B cell (primary cell): ENCODE measurements around the gene ZNF555. TPM values are rescaled to one million over a fixed set of nuclear protein-coding genes. Genes with fewer than 3 reads are reported as not detected.

Experiments used
- ATAC-seq: fragments of 200-7000 bp; cut with Tn5 transposase; one replicate; pipeline ENCODE4 v1.10.0; 2021; ENCODE audit warnings: low read depth, mild to moderate bottlenecking, moderate number of reproducible peaks, moderate library complexity
- CTCF ChIA-PET: fragments of 350-600 bp; sonication (Branson Sonifier 250); formaldehyde crosslinking; loops from one replicate; lab custom pipeline; 2021; ENCODE audit warnings: antibody characterized with exemption, inconsistent platforms; lab: Charles Lee
- POLR2A ChIA-PET: fragments of 350-600 bp; sonication (Branson Sonifier 250); formaldehyde crosslinking; loops from one replicate; lab custom pipeline; 2021; ENCODE audit warnings: antibody characterized with exemption; lab: Charles Lee
- DNase-seq: peaks from one replicate; pipeline ENCODE4 v3.0.0; 2013
- H2AFZ ChIP-seq: 2 replicates; pipeline ENCODE4 v1.6.1; 2012; ENCODE audit warnings: mild to moderate bottlenecking, low read depth, low read length; ENCODE audit not compliant: insufficient read depth, poor library complexity, severe bottlenecking
- H3K27ac ChIP-seq, 2 donors: 1 replicate in 1 of 2; 2 replicates in 1 of 2; pipeline ENCODE4 v1.5.1; 2012 to 2013; ENCODE audit warnings: low read length in 2 of 2, mild to moderate bottlenecking in 2 of 2, moderate library complexity in 1 of 2
- H3K27me3 ChIP-seq, 4 experiments: fragments of 200-600 bp in 1 of 4; sonication (generic) in 1 of 4; replicated peaks in 1 of 4; 1 replicate in 2 of 4; 2 replicates in 2 of 4; pipeline versions ENCODE4 v1.6.1 to v1.7.0; 2013 to 2016; ENCODE audit warnings: low read length in 3 of 4, mild to moderate bottlenecking in 2 of 4, mixed read lengths in 1 of 4, moderate library complexity in 1 of 4; ENCODE audit not compliant: insufficient read depth in 4 of 4, control insufficient read depth in 3 of 4; ENCODE audit errors: control extremely low read depth in 1 of 4
- H3K36me3 ChIP-seq, 2 experiments: replicated peaks in 1 of 2; 1 replicate in 1 of 2; 2 replicates in 1 of 2; pipeline versions ENCODE4 v1.6.1 to v1.7.1; 2013; ENCODE audit warnings: low read length in 1 of 2; ENCODE audit not compliant: insufficient read depth in 2 of 2, control insufficient read depth in 1 of 2; ENCODE audit errors: control extremely low read depth in 1 of 2, extremely low read depth in 1 of 2
- H3K4me1 ChIP-seq, 2 donors: fragments of 200-600 bp in 1 of 2; sonication (generic) in 1 of 2; 1 replicate in 1 of 2; 2 replicates in 1 of 2; pipeline versions ENCODE4 v1.5.1 to v1.6.1; 2013 to 2017; ENCODE audit warnings: low read length in 2 of 2; ENCODE audit not compliant: control insufficient read depth in 2 of 2, insufficient read depth in 2 of 2
- H3K4me2 ChIP-seq: replicated peaks from 2 replicates; pipeline ENCODE3; 2012; ENCODE audit warnings: mild to moderate bottlenecking, low read depth, low read length; ENCODE audit not compliant: poor library complexity, severe bottlenecking
- H3K4me3 ChIP-seq, 5 experiments: fragments of 200-600 bp in 1 of 5; sonication (generic) in 1 of 5; 1 replicate in 3 of 5; 2 replicates in 2 of 5; pipeline versions ENCODE4 v1.5.1 to v1.7.0; 2011 to 2016; ENCODE audit warnings: low read length in 4 of 5, mild to moderate bottlenecking in 4 of 5, low read depth in 2 of 5, control low read depth in 1 of 5, moderate library complexity in 1 of 5; ENCODE audit not compliant: insufficient read depth in 1 of 5; ENCODE audit errors: control extremely low read depth in 1 of 5, extremely low read depth in 1 of 5
- H3K79me2 ChIP-seq: fragments of 200-600 bp; sonication (generic); one replicate; pipeline ENCODE4 v1.6.0; 2016; ENCODE audit warnings: low read length; ENCODE audit not compliant: control insufficient read depth, insufficient read depth
- H3K9ac ChIP-seq: fragments of 200-600 bp; sonication (generic); 2 replicates; pipeline ENCODE4 v1.6.1; 2017; ENCODE audit warnings: mild to moderate bottlenecking, low read length, moderate library complexity
- H3K9me3 ChIP-seq, 3 donors: one replicate each; pipeline versions ENCODE4 v1.6.1 to v1.7.1; 2013; ENCODE audit warnings: low read length in 2 of 3; ENCODE audit not compliant: control insufficient read depth in 2 of 3, insufficient read depth in 1 of 3; ENCODE audit errors: control extremely low read depth in 1 of 3
- H4K20me1 ChIP-seq: 2 replicates; pipeline ENCODE4 v1.6.0; 2012; ENCODE audit warnings: mild to moderate bottlenecking, low read length; ENCODE audit not compliant: insufficient read depth, control insufficient read depth, poor library complexity, severe bottlenecking
- H3K27ac Mint-ChIP-seq: one replicate; pipeline ENCODE4 v1.8.0; 2021; ENCODE audit warnings: mixed read lengths
- H3K27me3 Mint-ChIP-seq: one replicate; pipeline ENCODE4 v1.8.0; 2021; ENCODE audit warnings: mixed read lengths
- H3K4me1 Mint-ChIP-seq: one replicate; pipeline ENCODE4 v1.8.0; 2021; ENCODE audit warnings: mixed read lengths
- H3K4me3 Mint-ChIP-seq: one replicate; pipeline ENCODE4 v1.8.0; 2021; ENCODE audit warnings: mixed read lengths
- H3K9me3 Mint-ChIP-seq: one replicate; pipeline ENCODE4 v1.8.0; 2022; ENCODE audit warnings: mixed read lengths; ENCODE audit not compliant: insufficient read depth
- EZH2 ChIP-seq: IDR thresholded peaks from 2 replicates; pipeline ENCODE4 v1.6.1; 2012; ENCODE audit warnings: borderline replicate concordance, low read depth, mild to moderate bottlenecking, moderate library complexity, low read length; ENCODE audit not compliant: insufficient read depth, poor library complexity, severe bottlenecking
- WGBS: methylation state at CpG from one replicate; pipeline ENCODE4 v1.1.5; 2013; ENCODE audit warnings: missing lambda C conversion rate; ENCODE audit not compliant: insufficient coverage; 5-methylcytosine and 5-hydroxymethylcytosine counted together
- intact Hi-C: fragments of 100-400 bp; cut with micrococcal nuclease; formaldehyde crosslinking; loops from one replicate; pipeline ENCODE4 v1.10.0; 2022
- polyA plus RNA-seq: library from polyadenylated mRNA; depleted of rRNA; stranded (reverse); fragments of >200 nt; gene quantifications from 2 replicates; pipeline ENCODE4 v1.2.3, GENCODE V29; 2012
- total RNA-seq, 2 donors: library from RNA; stranded (reverse); fragments of 120-200 nt in 1 of 2; gene quantifications; 1 replicate in 1 of 2; 2 replicates in 1 of 2; pipeline versions ENCODE4 v1.2.3 to v1.2.4, GENCODE V29; 2013 to 2022
- TF ChIP-seq, protein P1 (sequence below): fragments of 200-600 bp; IDR thresholded peaks from one replicate; pipeline ENCODE4 v1.8.0; 2022; ENCODE audit warnings: antibody characterized with exemption, mild to moderate bottlenecking

The ZNF555 gene
- total and polyA plus RNA-seq, 2 donors (not counting 1 experiment from before 2014, with no cell fraction given) = 1.8 to 7.4 TPM

DNA sequence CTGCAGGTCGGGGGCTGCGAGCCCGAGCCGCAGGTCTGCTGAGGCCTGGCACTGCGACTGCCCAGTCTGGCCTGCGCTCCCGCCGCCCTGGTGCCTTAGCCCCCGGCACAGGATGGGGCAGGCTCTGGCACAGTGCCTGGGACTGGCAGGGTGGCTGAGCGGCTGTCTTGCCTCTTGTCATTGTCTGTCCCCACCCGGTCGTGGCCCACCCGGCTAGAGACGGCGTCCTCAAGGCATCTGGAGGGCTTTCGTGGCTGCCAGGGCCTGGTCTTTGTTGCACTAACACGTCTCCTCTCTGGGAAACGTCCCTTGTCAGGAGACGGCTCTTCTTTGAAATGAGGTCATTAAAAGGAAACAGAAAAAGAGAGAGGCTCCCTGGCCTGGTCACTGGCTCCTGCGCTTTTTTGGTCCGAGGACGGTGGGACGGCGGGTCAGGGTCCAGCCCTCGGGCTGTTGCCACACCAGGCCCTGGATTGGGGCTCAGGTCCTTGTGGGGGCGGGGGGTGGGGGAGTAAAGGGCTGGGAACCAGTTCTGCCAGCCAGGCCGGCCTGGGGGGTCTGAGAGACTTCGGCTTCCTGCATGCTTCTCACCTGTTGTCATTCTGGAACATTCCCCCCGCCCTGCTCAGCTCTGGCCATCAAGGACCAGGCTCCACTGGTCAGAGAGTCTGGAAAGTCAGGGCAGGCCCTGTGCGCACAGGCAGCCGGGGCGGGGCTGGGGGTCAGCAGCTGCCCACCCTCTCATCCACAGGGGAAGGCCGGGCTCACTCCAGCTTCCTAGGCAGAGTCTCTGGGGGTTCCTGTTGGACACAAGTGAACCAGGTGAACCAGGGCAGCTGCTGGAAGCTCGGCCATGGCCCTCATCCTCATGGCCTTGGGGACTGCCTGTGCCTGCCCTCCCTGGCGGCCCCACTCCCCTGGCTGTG lies 27.8 kb upstream of the ZNF555 start:
- H3K27me3 Mint-ChIP-seq = no peaks in the 10 kb centered on the region
- no peak overlapping the region for H3K4me3 Mint-ChIP-seq
- TF ChIP-seq, protein P1, sequence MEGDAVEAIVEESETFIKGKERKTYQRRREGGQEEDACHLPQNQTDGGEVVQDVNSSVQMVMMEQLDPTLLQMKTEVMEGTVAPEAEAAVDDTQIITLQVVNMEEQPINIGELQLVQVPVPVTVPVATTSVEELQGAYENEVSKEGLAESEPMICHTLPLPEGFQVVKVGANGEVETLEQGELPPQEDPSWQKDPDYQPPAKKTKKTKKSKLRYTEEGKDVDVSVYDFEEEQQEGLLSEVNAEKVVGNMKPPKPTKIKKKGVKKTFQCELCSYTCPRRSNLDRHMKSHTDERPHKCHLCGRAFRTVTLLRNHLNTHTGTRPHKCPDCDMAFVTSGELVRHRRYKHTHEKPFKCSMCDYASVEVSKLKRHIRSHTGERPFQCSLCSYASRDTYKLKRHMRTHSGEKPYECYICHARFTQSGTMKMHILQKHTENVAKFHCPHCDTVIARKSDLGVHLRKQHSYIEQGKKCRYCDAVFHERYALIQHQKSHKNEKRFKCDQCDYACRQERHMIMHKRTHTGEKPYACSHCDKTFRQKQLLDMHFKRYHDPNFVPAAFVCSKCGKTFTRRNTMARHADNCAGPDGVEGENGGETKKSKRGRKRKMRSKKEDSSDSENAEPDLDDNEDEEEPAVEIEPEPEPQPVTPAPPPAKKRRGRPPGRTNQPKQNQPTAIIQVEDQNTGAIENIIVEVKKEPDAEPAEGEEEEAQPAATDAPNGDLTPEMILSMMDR = no peak
- TF ChIP-seq EZH2 = no peak
- H3K79me2 ChIP-seq = no peaks in the 10 kb centered on the region
- H3K4me3 ChIP-seq = no peak overlapping the region
- no peak for DNase-seq
- H3K4me2 ChIP-seq = no peak overlapping the region
- no peak overlapping the region for H3K27ac ChIP-seq
- no peak for ATAC-seq
- H3K9me3 ChIP-seq = no peaks in the 10 kb centered on the region
- WGBS = 96% methylated on average over 30 of the region's 35 CpGs
- H3K4me1 ChIP-seq = peaks cover 0 to 2% of the 10 kb centered on the region in 2 donors
- intact Hi-C loops = no loop called here
- CTCF ChIA-PET = no interaction called here
- POLR2A ChIA-PET = no interaction called here
- H3K9ac ChIP-seq = no peak overlapping the region
- H3K9me3 Mint-ChIP-seq = no peaks in the 10 kb centered on the region
- peaks cover 1% of the 10 kb centered on the region for H3K4me1 Mint-ChIP-seq
- H4K20me1 ChIP-seq = no peaks in the 10 kb centered on the region
- no peak overlapping the region for H2AFZ ChIP-seq
- no peaks in the 10 kb centered on the region for H3K27me3 ChIP-seq
- H3K36me3 ChIP-seq = peaks cover 0 to 13% of the 10 kb centered on the region in 2 experiments
- H3K27ac Mint-ChIP-seq = no peak overlapping the region

DNA sequence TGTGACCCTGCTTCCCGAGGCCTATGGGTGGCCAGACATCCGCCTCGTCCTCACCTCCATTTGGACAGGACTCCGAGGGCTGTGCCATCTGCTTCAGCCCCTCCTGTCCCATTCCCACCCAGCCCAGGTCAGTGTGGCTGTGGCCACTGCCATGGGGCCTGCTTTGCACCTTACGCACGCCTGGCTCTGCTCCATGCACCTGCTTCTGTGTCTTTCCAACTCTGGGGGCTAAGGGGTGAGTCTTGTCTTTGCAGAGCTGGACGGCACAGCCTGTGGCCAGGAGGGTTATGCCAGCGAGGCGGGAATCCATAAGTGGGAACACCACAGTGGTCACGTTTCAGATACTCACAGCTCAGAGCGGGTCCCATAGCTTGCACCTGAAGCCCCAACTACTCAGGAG lies 26.8 kb upstream of the ZNF555 start:
- 97% methylated on average over 11 of the region's 11 CpGs for WGBS
- Histone ChIP-seq H3K4me3 (no peak overlapping the region), H2AFZ (no peak overlapping the region), H3K9me3 (no peaks in the 10 kb centered on the region), H3K27ac (no peak overlapping the region), H4K20me1 (no peaks in the 10 kb centered on the region), H3K27me3 (no peaks in the 10 kb centered on the region), H3K79me2 (no peaks in the 10 kb centered on the region), H3K4me1 (peaks cover 0 to 8% of the 10 kb centered on the region in 2 donors), H3K9ac (no peak overlapping the region), H3K36me3 (peaks cover 0 to 7% of the 10 kb centered on the region in 2 experiments), H3K4me2 (no peak overlapping the region)
- no peak for ATAC-seq
- POLR2A ChIA-PET = no interaction called here
- no peak for DNase-seq
- no peak overlapping the region for H3K4me3 Mint-ChIP-seq
- H3K27me3 Mint-ChIP-seq = no peaks in the 10 kb centered on the region
- intact Hi-C loops = no loop called here
- no peak overlapping the region for H3K27ac Mint-ChIP-seq
- H3K4me1 Mint-ChIP-seq = peaks cover 3% of the 10 kb centered on the region
- CTCF ChIA-PET = no interaction called here
- no peaks in the 10 kb centered on the region for H3K9me3 Mint-ChIP-seq
- TF ChIP-seq EZH2 = no peak
- TF ChIP-seq, protein P1 = no peak
